T47D (cell line): ENCODE results near the gene PRKN.

Experiments
- DNase-seq, 2 experiments: peaks; one replicate each; pipeline versions ENCODE4 v3.0.0 to v3.0.0-alpha.2; 2011 to 2012; ENCODE audit warnings: low read depth in 1 of 2, low spot score in 1 of 2
- JUND ChIP-seq: IDR thresholded peaks from 2 replicates; pipeline ENCODE4 v1.6.1; 2012; ENCODE audit warnings: low read depth
- in situ Hi-C: cut with HindIII; loops from 2 replicates; pipeline ENCODE4 v1.10.0; 2016; ENCODE audit warnings: low sequenced_read_pairs, low pct_unique_long_range_greater_than_20kb

The PRKN gene

GRCh38 chr6:161545741-161546140, 1181.8 kb downstream of the PRKN start:
- TF ChIP-seq JUND: no peak
- no peak for DNase-seq
- in situ Hi-C loops: no loop called here

- in situ Hi-C loops: no loop called here
- no peak for TF ChIP-seq JUND
- no peak for DNase-seq
Observed at GRCh38 chr6:161544801-161545480, 1182.6 kb downstream of the PRKN start.

- no peak for TF ChIP-seq JUND
- in situ Hi-C loops: no loop called here
- DNase-seq: no peak
Observed at GRCh38 chr6:161543684-161544309, 1183.8 kb downstream of the PRKN start.

GRCh38 chr6:161542346-161542980, 1185.1 kb downstream of the PRKN start:
- DNase-seq: no peak
- in situ Hi-C loops: no loop called here
- no peak for TF ChIP-seq JUND

- no peak for DNase-seq
- TF ChIP-seq JUND: no peak
- in situ Hi-C loops: no loop called here
Observed at GRCh38 chr6:161540532-161540931, 1187.0 kb downstream of the PRKN start.

- no peak for DNase-seq
- no peak for TF ChIP-seq JUND
- in situ Hi-C loops: no loop called here
Observed at GRCh38 chr6:161536224-161536630, 1191.3 kb downstream of the PRKN start.

- in situ Hi-C loops: no loop called here
- no peak for TF ChIP-seq JUND
- DNase-seq: no peak
Observed at GRCh38 chr6:161534264-161534873, 1193.2 kb downstream of the PRKN start.

- DNase-seq: no peak
- TF ChIP-seq JUND: no peak
- in situ Hi-C loops: no loop called here
Observed at GRCh38 chr6:161533266-161533665, 1194.3 kb downstream of the PRKN start.

- in situ Hi-C loops: no loop called here
Observed at GRCh38 chr6:161532536-161532935, 1195.0 kb downstream of the PRKN start.

GRCh38 chr6:161526794-161527193, 1200.8 kb downstream of the PRKN start:
- no peak for TF ChIP-seq JUND
- in situ Hi-C loops: no loop called here
- no peak for DNase-seq

More at GRCh38 chr6:161532536-161532935, 1195.0 kb downstream of the PRKN start:
- DNase-seq: no peak
- TF ChIP-seq JUND: no peak

GRCh38 chr6:161523362-161523761, 1204.2 kb downstream of the PRKN start:
- TF ChIP-seq JUND: no peak
- in situ Hi-C loops: no loop called here
- no peak for DNase-seq

GRCh38 chr6:161522276-161522675, 1205.3 kb downstream of the PRKN start:
- in situ Hi-C loops: no loop called here
- no peak for TF ChIP-seq JUND
- DNase-seq: no peak

- in situ Hi-C loops: no loop called here
- TF ChIP-seq JUND: no peak
- no peak for DNase-seq
Observed at GRCh38 chr6:161511447-161512095, 1216.0 kb downstream of the PRKN start.
